ENCODE results near the gene PRR3.
"Not testable (repeated sequence)": the region's sequence is repeated elsewhere in the genome, so short reads cannot be mapped to it uniquely, and the experiment has no call there.

GRCh38 chr6:30521082-30521481 lies 36.0 kb upstream of the PRR3 start:
- TF ChIP-seq POLR2A (IDR thresholded peaks at IDR 0.05; ENCODE audit: low read depth, low read length); MAZ (IDR thresholded peaks at IDR 0.05; ENCODE audit: borderline replicate concordance, low read depth, low read length): not testable (repeated sequence)
- TF ChIP-seq, protein P1, sequence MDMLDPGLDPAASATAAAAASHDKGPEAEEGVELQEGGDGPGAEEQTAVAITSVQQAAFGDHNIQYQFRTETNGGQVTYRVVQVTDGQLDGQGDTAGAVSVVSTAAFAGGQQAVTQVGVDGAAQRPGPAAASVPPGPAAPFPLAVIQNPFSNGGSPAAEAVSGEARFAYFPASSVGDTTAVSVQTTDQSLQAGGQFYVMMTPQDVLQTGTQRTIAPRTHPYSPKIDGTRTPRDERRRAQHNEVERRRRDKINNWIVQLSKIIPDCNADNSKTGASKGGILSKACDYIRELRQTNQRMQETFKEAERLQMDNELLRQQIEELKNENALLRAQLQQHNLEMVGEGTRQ (IDR thresholded peaks at IDR 0.05; ENCODE audit: low read depth, low read length): not testable (repeated sequence)
- TF ChIP-seq, protein P2, sequence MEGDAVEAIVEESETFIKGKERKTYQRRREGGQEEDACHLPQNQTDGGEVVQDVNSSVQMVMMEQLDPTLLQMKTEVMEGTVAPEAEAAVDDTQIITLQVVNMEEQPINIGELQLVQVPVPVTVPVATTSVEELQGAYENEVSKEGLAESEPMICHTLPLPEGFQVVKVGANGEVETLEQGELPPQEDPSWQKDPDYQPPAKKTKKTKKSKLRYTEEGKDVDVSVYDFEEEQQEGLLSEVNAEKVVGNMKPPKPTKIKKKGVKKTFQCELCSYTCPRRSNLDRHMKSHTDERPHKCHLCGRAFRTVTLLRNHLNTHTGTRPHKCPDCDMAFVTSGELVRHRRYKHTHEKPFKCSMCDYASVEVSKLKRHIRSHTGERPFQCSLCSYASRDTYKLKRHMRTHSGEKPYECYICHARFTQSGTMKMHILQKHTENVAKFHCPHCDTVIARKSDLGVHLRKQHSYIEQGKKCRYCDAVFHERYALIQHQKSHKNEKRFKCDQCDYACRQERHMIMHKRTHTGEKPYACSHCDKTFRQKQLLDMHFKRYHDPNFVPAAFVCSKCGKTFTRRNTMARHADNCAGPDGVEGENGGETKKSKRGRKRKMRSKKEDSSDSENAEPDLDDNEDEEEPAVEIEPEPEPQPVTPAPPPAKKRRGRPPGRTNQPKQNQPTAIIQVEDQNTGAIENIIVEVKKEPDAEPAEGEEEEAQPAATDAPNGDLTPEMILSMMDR (conservative IDR thresholded peaks at IDR 0.05; ENCODE audit: low read depth, low read length): not testable (repeated sequence)
- TF ChIP-seq, protein P3, sequence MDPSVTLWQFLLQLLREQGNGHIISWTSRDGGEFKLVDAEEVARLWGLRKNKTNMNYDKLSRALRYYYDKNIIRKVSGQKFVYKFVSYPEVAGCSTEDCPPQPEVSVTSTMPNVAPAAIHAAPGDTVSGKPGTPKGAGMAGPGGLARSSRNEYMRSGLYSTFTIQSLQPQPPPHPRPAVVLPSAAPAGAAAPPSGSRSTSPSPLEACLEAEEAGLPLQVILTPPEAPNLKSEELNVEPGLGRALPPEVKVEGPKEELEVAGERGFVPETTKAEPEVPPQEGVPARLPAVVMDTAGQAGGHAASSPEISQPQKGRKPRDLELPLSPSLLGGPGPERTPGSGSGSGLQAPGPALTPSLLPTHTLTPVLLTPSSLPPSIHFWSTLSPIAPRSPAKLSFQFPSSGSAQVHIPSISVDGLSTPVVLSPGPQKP (IDR thresholded peaks at IDR 0.05; ENCODE audit: borderline replicate concordance, low read depth, low read length): not testable (repeated sequence)
